ENCODE data around the gene TRDMT1.

GRCh38 chr10:17196045-17196444 is 5.4 kb downstream of the TRDMT1 start:
- TF ChIP-seq CTCF (conservative IDR thresholded peaks at IDR 0.05; ENCODE audit: low read length) (no peak), EZH2phosphoT487 (IDR thresholded peaks at IDR 0.05; ENCODE audit: borderline replicate concordance, low read depth, low read length) (no peak)
